H54 (cell line): ENCODE results near the gene CUL3.

Source experiments
- DNase-seq: peaks from one replicate; pipeline ENCODE4 v3.0.0; 2011; ENCODE audit warnings: low spot score, mixed read lengths; ENCODE audit not compliant: insufficient read length
- FAIRE-seq: peaks from 3 replicates; lab custom pipeline; 2011; peaks lifted over from hg19 to GRCh38; lab: Jason Lieb, UNC
- POLR2A ChIP-seq: IDR thresholded peaks from 2 replicates; pipeline ENCODE4 v1.6.1; 2011; ENCODE audit warnings: low read depth, mild to moderate bottlenecking, low read length

Gene CUL3

DNA sequence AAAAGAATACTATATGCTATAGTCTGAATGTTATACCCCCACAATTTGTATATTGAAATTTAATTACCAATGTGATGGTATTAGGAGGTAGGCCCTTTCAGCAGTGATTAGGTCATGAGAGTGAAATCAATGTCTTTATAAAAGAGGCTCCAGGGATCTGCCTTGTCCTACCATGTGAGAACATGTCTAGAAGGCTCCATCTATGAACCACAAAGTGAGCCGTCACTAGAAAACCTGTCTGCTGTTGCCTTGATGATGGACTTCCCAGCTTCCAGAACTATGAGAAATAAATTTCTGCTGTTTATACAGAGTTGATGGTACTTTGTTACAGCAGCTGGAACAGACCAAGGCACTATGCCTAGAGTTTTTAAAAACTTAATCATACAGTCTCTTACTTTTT is 136.9 kb downstream of the CUL3 start:
- no peak for TF ChIP-seq POLR2A
- no peak for FAIRE-seq
- DNase-seq: no peak

DNA sequence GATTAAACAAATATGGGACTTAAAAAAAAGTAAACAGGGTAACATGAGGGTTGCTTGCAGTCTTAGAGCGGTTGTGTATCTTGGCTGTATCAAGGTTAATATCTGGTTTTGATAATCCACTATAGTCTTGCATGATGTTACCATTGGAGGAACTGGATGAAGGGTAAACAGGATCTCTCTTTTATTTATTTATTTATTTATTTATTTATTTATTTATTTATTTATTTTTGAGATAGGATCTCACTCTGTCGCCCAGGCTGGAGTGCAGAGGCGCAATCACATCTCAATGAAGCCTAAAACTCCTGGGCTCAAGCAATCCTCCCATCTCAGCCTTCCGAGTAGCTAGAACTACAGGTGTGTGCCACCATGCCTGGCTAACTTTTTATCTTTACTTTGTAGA is 140.4 kb downstream of the CUL3 start:
- FAIRE-seq (no peak), DNase-seq (no peak)
- no peak for TF ChIP-seq POLR2A

DNA sequence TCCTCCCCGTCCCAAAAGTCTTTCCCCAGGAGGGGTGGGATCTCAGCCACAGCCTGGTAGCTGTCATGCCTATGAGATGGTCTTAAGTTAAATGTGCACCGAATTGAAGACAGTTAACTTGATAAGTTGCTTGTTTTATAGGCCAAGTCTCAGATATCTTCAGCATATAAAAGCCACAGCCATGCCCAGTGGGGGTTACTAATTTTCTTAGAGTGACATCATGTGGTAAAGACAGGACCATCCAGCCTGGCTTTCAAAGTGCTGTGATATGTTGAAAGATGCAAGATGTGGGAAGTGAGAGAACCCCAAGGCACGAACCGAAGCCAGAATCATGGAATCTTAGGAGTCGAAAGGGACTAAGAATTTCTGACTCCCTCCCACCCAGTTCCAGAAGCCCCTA is 141.1 kb downstream of the CUL3 start:
- FAIRE-seq: no peak
- no peak for TF ChIP-seq POLR2A
- DNase-seq: no peak

DNA sequence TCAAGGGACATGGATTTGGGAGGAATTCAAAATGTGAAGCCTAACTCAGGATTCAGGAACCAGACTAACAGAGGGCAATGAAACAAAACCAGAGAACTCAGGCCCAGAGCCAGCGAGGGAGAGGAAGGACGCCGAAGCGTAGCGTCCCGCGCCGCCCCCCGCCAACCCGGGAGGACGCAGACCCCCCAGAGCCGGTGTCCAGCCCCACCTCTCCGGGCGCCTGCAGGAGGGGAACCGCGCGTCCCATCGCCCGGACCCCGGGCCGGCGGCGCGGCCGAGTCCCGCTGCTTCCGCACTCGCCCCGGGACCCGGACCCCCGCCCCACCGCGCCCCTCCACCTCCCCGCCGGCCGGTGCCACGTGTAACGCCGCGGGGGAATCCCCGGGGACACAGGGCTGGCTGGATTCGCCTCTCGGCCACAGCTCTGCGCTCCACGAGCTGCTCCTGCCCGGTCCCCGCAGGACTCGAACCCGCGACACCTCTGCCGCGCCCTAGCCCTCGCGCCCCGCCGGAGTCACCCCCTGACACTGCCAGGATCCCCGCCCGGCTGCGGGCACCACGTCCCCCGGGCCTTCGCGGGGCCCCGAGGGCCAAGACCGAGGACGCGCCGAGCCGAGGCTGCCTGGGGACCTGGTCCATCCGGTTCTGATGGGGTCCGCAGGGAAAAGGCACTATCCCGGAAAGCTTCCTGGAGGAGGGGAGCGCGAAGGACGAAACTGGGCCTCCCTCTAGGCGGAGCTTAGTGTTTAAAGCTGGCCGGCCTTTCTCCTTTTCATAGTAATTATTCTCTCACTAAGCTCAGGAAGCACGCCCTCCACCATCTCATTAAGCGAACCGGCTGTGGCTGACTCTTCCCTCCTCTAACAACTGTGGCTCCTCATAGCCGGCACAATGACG is 142.8 kb downstream of the CUL3 start:
- no peak for DNase-seq
- no peak for FAIRE-seq
- no peak for TF ChIP-seq POLR2A

DNA sequence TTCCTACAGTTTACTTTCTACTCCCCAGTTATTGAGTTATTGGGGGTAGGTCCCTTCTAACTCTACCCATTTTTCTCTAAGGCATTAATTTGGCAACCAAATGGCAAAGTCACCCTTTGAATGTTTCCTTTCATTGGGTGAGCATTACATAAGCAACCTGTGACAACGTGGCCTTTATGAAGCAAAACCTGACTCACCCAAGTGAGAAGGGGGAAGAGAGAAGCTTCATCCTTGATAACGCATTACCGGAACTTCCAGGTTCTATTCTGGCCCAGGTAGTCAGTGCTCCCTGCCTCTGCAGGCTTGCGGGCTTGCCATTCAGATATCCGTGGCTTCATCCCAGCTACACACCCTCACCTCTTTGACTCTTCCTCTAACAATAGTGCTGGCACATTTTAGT is 144.2 kb downstream of the CUL3 start:
- FAIRE-seq: no peak

DNA sequence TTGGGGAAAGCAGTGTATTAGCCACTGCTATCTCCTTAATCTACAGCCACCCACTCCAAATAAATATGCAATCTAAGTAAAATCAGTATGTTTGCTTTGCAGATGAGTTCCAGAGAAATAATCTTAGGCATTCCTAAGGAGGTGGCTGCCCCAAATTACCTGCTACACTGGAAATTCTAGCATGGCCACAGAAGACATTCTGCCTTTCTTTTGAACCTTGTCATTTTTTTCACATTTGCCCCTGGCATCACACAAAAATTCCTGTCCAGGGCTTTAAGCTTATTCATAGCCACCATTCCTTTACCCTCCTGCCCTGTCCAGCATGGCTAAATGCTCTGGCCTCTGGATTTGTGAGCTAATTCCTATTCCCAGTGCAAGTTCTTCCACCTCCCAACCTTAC is 146.4 kb downstream of the CUL3 start:
- no peak for FAIRE-seq
- no peak for TF ChIP-seq POLR2A
- no peak for DNase-seq

More for the DNA sequence above, 144.2 kb downstream of the CUL3 start:
- no peak for TF ChIP-seq POLR2A
- DNase-seq: no peak

DNA sequence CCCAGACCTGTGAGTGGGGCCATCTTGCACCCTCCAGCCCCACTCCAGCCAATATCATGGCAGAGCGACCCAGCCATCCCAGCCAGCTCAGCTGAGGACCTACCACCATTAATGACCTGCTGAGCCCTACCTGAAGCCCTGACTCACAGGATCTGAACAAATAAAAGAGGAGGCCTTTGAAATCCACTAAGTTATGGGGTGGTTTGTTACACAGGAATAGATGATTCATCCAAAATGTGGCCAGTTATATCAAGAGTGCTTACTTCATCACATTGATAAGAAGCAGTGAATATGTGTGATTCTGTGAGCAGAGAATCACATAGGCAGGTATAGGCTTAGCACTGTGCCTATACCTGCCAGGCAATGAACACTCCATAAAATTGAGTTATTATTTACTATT is 148.5 kb downstream of the CUL3 start:
- FAIRE-seq: no peak
- DNase-seq: no peak
- TF ChIP-seq POLR2A: no peak

DNA sequence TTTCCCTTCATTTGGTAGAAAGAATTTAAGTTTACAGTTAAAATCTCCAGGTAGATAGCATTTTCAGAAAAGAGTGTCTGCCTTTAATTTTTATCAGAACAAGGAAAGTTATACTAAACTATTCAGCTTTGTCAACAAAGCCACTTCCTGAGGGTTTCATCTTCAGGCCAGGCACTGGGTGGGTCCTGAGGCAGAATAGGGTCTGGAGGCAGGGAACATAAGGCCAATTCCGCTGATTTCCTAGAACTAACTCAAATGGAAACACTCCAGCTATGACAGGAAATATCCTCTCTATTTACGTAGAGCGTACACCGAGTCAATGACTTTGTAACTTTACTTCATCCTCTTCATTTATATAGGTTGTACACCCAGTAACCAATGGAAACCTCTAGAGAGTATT is 150.5 kb downstream of the CUL3 start:
- DNase-seq (no peak), FAIRE-seq (no peak)
- no peak for TF ChIP-seq POLR2A

DNA sequence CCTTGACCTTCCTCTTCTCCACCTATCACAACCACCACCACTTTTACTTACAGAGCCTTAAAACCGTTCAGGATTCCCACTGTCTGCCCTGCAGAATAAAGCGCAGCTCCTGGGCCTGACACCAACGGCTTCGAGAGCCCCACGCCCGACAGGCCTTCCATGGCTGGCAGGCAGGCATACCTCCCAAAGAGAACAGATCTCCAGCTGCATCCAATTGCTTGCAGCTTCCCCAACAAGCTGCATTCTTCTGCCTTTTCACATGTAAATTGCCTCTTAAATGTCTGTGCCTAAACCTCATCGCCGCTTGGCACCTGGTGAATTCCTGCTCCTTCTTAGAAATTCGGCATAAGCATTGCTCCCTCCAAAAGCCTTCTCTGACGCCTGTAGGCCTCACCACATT is 151.7 kb downstream of the CUL3 start:
- FAIRE-seq (no peak), DNase-seq (no peak)
- no peak for TF ChIP-seq POLR2A

DNA sequence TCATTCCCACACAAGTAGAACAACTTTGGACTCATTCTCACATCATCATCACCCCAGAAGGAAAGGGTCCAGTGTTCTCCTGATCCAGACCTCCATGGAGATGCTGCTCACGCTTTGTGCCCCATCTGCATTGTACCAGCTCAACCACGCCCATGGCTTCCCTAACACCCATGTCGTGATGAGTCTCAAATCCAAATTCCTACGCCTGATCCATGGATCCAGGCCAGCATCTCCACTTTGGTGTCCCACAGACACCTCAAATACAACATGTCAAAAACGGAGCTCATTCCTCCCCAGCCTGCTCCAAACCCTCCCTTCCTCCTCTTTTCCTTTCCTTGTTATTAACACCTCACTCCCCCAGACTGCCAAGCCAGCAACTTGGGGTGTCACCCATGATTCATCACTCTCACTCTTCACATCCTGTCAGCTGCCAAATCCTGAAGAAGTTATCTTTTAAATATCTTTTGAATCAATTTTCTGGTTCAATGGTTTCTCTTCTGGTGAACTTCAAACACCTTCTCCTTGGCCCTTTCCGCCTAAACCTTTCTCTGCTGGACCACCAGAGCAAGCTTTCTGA is 153.1 kb downstream of the CUL3 start:
- DNase-seq (no peak), FAIRE-seq (no peak)
- no peak for TF ChIP-seq POLR2A

DNA sequence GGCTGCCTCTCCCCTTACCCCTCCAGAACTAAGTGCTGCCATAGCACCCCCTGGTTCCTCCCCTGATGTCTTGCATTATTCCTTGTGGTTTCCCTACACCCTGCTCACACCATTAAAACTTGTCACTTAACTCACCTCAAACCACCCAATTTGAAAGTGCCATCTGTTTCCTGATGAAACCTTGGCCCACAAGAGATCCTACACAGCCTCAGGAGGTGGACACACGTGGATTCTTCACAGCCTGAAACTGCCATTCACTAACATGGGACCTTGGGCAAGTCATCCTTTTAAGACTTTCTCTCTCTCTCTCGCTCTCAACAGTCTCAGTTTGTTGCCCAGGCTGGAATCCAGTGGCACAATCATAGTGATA is 155.7 kb downstream of the CUL3 start:
- DNase-seq (no peak), FAIRE-seq (no peak)
- no peak for TF ChIP-seq POLR2A

DNA sequence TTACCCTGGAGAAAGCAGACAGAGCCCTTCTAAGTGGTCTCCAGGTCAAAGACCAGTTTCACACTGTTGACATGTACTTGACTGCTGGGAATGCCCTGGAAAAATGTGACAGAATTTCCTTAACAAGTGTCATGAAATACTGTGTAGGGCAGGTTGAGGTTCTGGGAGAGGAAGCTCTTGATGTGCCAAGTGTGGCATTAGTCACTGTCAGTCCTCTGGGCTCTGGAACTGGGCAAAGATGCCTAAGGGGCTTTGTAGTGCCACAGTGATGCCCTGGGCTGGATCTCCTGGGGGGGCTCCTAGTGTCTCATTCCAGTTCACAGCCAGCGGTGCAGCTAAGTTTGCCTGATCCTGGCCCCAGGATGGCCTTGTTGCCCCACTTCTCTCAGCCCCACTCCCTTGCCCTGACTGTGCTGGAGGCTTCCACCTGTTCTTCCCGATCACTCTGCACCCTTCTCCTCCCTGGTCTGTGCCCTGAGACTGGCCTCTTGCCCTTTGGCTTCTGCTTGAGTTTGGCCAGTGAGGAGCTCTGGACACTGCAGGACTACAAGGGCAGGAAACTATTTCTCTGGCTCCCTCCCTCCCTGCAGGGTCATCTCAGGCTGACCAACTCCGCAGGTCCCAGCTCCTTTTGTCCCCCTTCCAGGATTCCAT is 156.2 kb downstream of the CUL3 start:
- FAIRE-seq (no peak), DNase-seq (no peak)
- TF ChIP-seq POLR2A: no peak

DNA sequence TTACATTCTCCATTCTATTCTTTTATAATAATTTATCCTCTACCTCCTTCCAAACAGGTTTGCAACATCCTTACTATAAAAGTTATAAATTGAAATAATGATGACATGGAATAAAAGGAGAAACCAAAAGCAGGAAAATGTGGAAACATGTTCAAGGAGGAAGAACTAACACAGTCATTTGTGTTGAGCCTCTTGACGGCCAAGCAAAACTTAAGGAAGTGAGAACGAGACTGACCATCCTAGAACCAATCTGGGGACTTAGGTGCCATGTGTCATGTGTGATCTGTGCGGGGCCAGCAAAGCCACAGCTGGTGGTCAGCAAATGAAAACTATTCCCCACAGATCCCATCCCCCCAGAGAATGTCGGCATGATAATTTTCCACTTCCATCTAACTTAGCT is 157.7 kb downstream of the CUL3 start:
- DNase-seq: no peak
- no peak for FAIRE-seq
- TF ChIP-seq POLR2A: no peak

DNA sequence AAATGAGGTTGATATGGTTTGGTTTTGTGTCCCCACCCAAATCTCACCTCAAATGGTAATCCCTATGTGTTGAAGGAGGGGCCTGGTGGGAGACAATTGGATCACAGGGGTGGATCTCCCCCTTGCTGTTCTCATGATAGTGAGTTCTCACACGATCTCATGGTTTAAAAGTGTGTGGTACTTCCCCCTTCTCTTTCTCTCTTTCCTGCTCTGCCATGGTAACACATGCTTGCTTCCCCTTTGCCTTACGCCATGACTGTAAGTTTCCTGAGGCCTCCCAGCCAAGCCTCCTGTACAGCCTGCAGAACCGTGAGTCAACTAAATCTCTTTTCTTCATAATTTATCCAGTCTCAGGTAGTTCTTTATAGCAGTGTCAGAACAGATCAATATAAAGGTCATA is 158.5 kb downstream of the CUL3 start:
- DNase-seq: no peak
- no peak for TF ChIP-seq POLR2A
- FAIRE-seq: no peak
